ENCODE measurements around the gene UBE2F.
"Not testable (repeated sequence)": the region's sequence is repeated elsewhere in the genome, so short reads cannot be mapped to it uniquely, and the experiment has no call there.

The UBE2F gene

GRCh38 chr2:237980751-237981150 lies 13.9 kb downstream of the UBE2F start:
- DNase-seq = no peak

- DNase-seq = not testable (repeated sequence)
These were observed 14.8 kb downstream of the UBE2F start for GRCh38 chr2:237981621-237982020.

- DNase-seq = no peak
These were observed 15.4 kb downstream of the UBE2F start for GRCh38 chr2:237982039-237982725.

- no peak for DNase-seq
These were observed 17.1 kb downstream of the UBE2F start for GRCh38 chr2:237983922-237984321.

GRCh38 chr2:237987268-237987667 lies 20.5 kb downstream of the UBE2F start:
- no peak for DNase-seq

GRCh38 chr2:237993701-237994100 lies 26.9 kb downstream of the UBE2F start:
- DNase-seq = no peak

- DNase-seq = no peak
These were observed 28.2 kb downstream of the UBE2F start for GRCh38 chr2:237995036-237995435.

- DNase-seq = no peak
These were observed 29.3 kb downstream of the UBE2F start for GRCh38 chr2:237996021-237996593.

GRCh38 chr2:237997521-237997920 lies 30.7 kb downstream of the UBE2F start:
- no peak for DNase-seq

GRCh38 chr2:237998530-237998929 lies 31.7 kb downstream of the UBE2F start:
- no peak for DNase-seq

- DNase-seq = no peak
These were observed 36.6 kb downstream of the UBE2F start for GRCh38 chr2:238003234-238004031.

- DNase-seq = no peak
These were observed 37.4 kb downstream of the UBE2F start for GRCh38 chr2:238004077-238004830.

- no peak for DNase-seq
These were observed 38.7 kb downstream of the UBE2F start for GRCh38 chr2:238005528-238005927.

GRCh38 chr2:238006510-238006909 lies 39.7 kb downstream of the UBE2F start:
- DNase-seq = no peak

- no peak for DNase-seq
These were observed 41.1 kb downstream of the UBE2F start for GRCh38 chr2:238007924-238008323.

- DNase-seq = no peak
These were observed 42.7 kb downstream of the UBE2F start for GRCh38 chr2:238009563-238009962.

- DNase-seq = no peak
These were observed 43.8 kb downstream of the UBE2F start for GRCh38 chr2:238010572-238010971.

GRCh38 chr2:238013806-238014205 lies 47.0 kb downstream of the UBE2F start:
- DNase-seq = no peak

GRCh38 chr2:238015705-238016104 lies 48.9 kb downstream of the UBE2F start:
- no peak for DNase-seq

- DNase-seq = no peak
These were observed 49.7 kb downstream of the UBE2F start for GRCh38 chr2:238016526-238016925.

GRCh38 chr2:238019962-238020361 lies 53.1 kb downstream of the UBE2F start:
- DNase-seq = no peak

- no peak for DNase-seq
These were observed 54.0 kb downstream of the UBE2F start for GRCh38 chr2:238020816-238021215.

GRCh38 chr2:238021327-238021726 lies 54.5 kb downstream of the UBE2F start:
- DNase-seq = no peak

Data from T-helper 9 cell (primary cell).